Measurements from ENCODE around the gene GTF2E1.

DNA sequence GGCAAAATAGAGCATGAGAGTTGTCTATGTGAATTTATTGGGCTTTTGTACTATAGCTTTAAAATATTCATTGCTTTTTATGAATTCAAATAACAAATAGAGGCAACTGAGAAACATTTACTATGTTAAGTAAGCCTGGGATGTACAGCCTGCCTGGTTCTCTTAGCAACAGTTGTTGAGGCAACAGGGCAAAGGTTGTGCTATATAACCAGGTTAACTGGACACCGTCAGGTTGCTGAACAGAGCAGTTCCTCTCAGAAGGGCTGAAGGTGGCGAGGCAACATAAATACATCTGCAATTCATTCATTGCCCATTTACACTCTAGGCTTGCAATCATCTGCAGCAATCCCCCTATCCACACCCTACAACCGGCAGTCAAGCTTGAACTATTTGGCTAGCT, 78.2 kb downstream of the GTF2E1 start:
- TF ChIP-seq, protein P1, sequence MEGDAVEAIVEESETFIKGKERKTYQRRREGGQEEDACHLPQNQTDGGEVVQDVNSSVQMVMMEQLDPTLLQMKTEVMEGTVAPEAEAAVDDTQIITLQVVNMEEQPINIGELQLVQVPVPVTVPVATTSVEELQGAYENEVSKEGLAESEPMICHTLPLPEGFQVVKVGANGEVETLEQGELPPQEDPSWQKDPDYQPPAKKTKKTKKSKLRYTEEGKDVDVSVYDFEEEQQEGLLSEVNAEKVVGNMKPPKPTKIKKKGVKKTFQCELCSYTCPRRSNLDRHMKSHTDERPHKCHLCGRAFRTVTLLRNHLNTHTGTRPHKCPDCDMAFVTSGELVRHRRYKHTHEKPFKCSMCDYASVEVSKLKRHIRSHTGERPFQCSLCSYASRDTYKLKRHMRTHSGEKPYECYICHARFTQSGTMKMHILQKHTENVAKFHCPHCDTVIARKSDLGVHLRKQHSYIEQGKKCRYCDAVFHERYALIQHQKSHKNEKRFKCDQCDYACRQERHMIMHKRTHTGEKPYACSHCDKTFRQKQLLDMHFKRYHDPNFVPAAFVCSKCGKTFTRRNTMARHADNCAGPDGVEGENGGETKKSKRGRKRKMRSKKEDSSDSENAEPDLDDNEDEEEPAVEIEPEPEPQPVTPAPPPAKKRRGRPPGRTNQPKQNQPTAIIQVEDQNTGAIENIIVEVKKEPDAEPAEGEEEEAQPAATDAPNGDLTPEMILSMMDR (IDR thresholded peaks at IDR 0.05; ENCODE audit: insufficient read depth, low read length, poor library complexity, severe bottlenecking): no peak
- no peak for TF ChIP-seq EZH2phosphoT487 (conservative IDR thresholded peaks at IDR 0.05; ENCODE audit: low read length)
